HCT116 (cell line): ENCODE measurements around the gene NEUROD2.

ENCODE experiments used
- ATF3 ChIP-seq: IDR thresholded peaks from 2 replicates; pipeline ENCODE4 v1.6.1; 2012
- CTCF ChIP-seq, 3 experiments: fragments of 200-600 bp in 1 of 3; sonication (generic) in 1 of 3; IDR thresholded peaks in 2 of 3; conservative IDR thresholded peaks in 1 of 3; 2 replicates each; pipeline ENCODE4 v1.5.1; 2012 to 2017; ENCODE audit warnings: low read depth in 2 of 3, low read length in 2 of 3, antibody characterized with exemption in 1 of 3, borderline replicate concordance in 1 of 3, control low read depth in 1 of 3, mild to moderate bottlenecking in 1 of 3, mixed read lengths in 1 of 3, mixed run types in 1 of 3, moderate library complexity in 1 of 3; ENCODE audit not compliant: insufficient read depth in 1 of 3
- EZH2phosphoT487 ChIP-seq: fragments of 200-600 bp; IDR thresholded peaks from 2 replicates; pipeline ENCODE4 v1.6.1; 2018; ENCODE audit warnings: antibody characterized with exemption, borderline replicate concordance
- FOSL1 ChIP-seq: IDR thresholded peaks from 2 replicates; pipeline ENCODE4 v1.6.1; 2012; ENCODE audit warnings: low read depth
- POLR2AphosphoS5 ChIP-seq: IDR thresholded peaks from 2 replicates; pipeline ENCODE4 v1.6.1; 2011; ENCODE audit warnings: mild to moderate bottlenecking, low read depth, low read length, moderate library complexity
- SRF ChIP-seq: IDR thresholded peaks from 2 replicates; pipeline ENCODE4 v1.6.1; 2012; ENCODE audit warnings: low read depth
- ZFX ChIP-seq: fragments of 450-650 bp; IDR thresholded peaks from 2 replicates; pipeline ENCODE4 v1.6.1; 2017

GRCh38 chr17:39598047-39598481 lies 9.7 kb downstream of the NEUROD2 start:
- TF ChIP-seq CTCF (IDR thresholded peaks at IDR 0.05 in 2 of 3, conservative IDR thresholded peaks at IDR 0.05 in 1 of 3; ENCODE audit: borderline replicate concordance in 1 of 3, insufficient read depth in 1 of 3, low read depth in 2 of 3, low read length in 2 of 3) (no peak), FOSL1 (no peak), SRF (no peak), EZH2phosphoT487 (no peak), ZFX (no peak), ATF3 (no peak), POLR2AphosphoS5 (no peak)
